AML-193 (cell line): ENCODE results near the gene LRRC32.
A peak's percentile ranks its signal among the peaks of the same experiment; 100 is the strongest.
"Not testable (repeated sequence)": the region's sequence is repeated elsewhere in the genome, so short reads cannot be mapped to it uniquely, and the experiment has no call there.

Experiments
- DNase-seq, 2 experiments: peaks; one replicate each; lab custom pipeline; 2025; lab: John Stamatoyannopoulos, UW

The LRRC32 gene

DNA sequence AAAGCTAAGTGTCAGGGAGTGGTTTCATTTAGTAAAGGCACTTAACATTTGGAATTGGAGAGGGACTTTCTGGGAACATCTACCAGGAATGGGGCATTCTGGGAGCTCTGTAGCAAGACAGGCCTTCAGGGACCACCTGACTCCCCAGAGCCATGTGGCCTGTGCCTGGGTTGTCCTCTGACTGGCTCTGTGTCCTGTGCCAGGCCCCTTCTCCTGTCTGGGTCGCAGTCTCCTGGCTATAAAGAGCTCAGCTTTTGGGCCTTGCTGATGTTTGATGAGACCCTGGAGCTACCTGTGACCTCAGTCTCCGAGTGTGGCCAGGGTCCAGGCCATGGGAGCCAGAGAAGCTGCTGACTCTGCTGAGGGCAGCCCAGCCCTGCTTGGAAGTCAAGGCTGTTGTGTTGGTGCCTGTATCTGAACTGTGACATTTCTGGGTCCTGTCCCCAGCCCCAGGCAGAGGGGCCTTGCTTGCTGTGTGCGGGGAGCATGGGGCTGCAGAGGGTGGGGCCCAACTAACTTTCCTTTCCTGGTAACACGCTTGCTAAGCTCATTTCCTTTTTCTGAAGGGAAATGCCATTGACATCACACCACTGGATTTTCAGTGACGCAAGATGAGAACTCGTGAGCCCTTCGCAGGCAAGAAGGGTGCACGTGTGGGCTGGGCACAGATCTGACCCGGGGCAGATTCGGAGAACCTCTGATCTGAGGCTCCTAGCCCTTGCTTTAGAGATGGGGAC is 41.3 kb downstream of the LRRC32 start:
- peak; percentile 70 for DNase-seq

- DNase-seq, result no peak
Observed at GRCh38 chr11:76628408-76628947, 42.1 kb downstream of the LRRC32 start.

DNA sequence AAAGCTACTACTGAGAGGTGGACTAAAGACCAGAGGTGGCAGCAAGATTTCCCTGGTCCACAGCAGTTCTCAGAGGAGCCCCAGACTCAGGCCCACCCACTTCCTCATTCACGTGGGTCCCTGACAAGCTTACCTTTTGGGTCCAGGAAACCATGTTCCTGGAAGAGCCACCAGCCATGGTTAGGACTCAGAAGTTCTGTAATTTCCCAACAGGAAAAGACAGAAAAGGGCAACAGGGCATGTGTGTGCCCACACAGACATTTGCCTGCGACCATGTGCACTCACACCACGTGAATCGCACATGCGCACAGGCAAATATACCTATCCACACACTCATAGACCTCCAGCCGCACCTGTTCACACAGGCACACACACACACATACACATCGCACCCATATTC is 42.9 kb downstream of the LRRC32 start:
- no peak for DNase-seq

DNA sequence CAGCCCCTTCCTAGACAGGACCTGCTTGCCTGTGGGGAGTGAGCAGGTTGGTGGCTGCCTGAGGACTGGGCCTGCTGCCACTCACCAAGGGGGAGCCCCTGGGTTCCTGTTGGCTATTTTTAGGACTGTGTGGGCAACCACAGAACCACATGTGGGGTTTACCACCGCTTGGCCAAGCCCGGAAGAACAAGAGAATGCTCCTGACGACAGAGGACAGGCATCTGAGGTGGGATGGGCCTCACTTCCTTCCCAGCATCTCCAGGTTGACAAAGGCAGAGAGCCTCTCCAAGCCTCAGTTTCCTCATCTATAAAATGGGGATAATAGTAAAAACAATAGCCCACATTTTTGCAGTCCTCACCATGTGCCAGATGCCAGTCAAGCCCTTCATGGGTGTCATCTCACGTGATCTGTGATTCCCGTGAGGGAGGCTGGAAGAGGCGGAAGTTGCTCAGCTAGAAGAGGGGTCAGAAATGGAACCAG is 43.6 kb downstream of the LRRC32 start:
- DNase-seq, result peak; percentile 54 to 66

DNA sequence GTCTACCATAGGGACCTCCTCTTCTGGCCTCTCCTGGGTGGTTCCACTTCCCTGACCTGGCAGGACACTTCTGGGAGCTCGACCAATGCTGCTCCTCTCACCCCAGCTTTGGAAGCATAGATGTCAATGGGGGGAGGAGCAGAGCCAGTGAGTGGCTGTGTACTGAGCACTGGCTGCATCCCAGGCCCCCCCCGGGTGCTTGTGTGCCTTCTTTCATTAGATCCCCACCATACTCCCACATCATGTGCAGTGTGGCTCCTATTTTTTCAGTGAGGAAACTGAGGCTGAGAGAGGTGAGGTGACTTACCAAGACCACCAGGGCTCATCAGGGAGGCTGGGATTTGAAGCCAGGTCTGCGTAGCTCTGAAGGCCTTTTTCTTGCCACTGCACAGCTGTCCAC is 44.3 kb downstream of the LRRC32 start:
- DNase-seq, result no peak

DNA sequence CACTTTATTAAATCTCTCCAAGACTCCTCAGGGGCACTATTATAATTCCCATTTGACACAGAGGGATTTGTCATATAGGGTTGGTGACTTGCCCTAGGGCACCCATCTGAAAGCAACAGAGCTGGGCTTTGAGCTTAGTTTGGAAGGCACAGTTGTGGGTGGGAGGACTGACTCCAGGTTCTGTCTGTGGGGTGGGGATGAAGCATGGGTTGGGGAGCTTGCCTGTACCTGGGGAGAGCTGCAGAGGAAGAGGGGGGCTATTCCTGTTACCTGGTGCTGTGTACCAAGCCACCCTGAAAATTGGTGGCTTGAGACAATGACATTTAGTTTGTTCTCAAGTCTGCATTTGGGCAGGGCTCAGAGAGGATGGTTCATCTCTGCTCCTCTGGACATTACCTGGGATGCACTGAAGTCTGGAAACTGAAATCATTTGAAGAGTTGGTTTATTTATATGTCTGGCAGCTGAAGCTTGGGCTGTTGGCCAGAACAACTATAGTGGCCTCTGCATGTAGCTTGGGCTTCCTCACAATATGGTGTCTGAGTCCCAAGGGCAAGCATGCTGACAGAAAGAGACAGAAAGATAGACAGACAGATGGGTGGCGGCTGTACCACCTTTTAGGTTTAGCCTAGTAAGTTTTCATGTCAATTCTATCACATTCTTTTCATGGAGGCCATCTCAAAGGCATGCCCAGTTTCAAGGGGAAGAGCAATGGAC is 44.9 kb downstream of the LRRC32 start:
- no peak for DNase-seq

- DNase-seq, result no peak
Observed at GRCh38 chr11:76624500-76625379, 45.8 kb downstream of the LRRC32 start.

DNA sequence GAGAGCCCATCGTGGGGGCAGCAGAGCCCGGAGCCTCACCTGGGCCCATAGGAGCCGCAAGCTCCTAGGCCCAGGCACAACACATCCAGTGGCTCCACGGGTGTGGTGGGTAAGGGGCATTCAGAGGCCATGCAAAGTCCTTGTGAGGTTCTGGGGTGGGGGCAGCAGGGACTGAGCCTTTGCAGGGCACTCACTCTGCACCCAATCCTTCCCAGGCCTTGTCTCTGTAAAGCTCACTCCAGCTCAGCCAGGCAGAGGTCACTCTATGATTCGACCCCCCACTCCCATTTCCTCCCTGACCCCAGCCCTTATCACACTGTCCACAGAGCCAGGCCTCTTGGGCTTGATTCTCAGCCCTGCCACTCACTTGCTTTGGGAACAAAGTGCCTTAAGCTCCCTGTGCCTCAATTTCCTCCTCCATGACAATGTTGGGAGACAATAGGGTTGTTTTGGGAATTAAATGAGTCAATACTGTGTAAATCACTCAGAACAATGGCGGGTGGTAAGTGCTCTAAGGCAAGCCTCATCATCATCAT is 46.6 kb downstream of the LRRC32 start:
- no peak for DNase-seq

DNA sequence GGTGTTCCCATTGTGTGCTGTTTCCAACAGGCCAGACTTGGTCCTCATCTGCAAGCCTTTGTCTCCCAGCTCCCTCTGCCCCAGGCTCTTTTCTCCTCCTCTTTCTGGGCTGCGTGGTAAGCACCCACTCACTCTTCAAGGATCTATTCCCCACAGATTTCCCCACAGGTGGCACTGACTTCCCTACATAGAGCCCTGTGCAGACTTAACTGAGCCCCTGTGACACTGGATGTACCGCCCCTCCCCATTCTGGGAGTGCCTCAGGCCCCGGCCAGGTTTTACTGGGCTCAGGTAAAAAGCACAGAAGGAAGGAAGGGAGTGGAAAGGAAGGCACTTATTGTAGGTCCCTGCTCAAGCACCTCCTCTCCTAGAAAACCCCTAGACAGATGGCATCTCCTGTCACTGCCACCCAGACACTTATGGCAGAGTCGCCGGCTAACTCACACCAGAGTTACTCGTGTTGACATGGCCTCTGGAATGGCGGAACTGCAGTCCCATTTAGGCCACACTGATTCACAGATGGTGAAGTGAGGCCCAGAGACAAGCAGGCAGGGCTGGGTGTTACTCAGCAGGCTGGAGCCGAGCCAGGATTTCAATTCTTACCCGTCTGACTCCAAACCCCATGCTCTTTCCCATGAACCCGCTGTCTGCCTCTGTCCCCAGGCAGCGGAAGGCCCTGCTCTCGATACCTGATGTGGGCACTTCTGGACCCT is 47.2 kb downstream of the LRRC32 start:
- no peak for DNase-seq

DNA sequence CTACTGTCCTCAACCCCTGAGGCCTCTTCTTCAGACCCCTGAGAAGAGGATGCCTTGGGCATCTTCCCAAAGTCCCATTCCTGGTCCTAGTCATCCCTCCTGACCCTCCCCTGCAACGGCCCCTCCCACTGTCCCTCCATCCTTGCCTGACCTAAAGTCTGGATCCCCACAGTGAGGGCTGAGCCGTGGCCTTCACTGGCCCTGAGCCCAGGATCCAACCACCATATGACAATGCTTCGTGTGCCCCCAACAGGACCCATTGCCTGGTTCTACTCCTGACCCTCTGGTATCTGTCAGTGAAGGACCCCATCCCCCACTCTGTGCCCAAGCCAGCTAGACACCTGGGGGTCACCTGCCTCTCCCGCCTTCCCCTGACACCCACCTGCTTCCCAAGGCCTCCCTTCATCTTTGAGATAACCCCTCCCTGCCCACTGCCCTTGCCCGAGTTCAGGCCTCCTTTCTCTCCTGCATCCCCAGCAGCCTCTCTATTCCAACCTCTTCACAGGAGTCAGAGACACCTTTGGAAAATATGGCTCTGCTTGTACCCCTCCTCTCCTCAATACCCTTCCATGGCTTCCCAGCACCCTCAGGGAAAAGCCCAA is 48.0 kb downstream of the LRRC32 start:
- no peak for DNase-seq

- DNase-seq, result no peak
Observed at GRCh38 chr11:76621868-76622267, 48.7 kb downstream of the LRRC32 start.

DNA sequence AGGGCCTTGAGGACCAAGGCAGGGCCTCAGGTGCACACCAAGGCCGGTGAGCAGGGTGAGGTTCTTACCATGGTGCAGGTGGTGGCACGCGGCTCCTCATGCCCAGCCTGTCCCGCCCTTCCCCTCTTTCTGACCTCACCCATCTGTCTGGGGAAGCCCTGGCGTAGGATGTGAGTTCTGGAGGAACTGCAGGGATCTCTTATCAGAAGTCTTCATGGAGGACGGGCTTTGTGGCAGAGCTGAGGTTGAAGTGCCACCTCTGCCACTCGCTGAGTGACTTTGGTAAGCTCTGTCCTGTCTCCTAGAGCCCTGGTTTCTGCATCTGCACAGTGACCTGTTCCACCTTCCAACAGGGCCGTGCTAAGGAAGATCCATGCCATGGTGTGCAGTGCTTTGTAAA is 49.1 kb downstream of the LRRC32 start:
- DNase-seq, result no peak

DNA sequence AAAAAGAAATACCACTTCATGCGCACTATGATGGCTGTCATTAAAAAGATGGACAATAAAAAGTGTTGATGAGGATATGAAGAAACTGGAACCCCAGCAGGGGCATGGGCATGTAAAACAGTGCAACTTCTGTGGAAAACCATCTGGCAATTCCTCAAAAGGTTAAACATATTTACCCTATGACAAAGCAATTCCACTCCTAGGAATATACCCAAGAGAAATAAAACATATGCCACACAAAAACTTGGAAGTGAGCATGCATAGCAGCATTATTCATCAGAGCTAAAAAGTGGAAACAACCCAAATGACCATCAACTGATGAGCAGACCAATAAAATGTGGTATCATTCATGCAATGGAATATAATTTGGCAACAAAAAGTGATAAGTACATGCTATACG is 50.1 kb downstream of the LRRC32 start:
- no peak for DNase-seq

- not testable (repeated sequence) for DNase-seq
Observed at GRCh38 chr11:76619801-76620200, 50.7 kb downstream of the LRRC32 start.

GRCh38 chr11:76617553-76618265 is 52.8 kb downstream of the LRRC32 start:
- DNase-seq, result no peak

- DNase-seq, result no peak
Observed at GRCh38 chr11:76616676-76617552, 53.6 kb downstream of the LRRC32 start.

GRCh38 chr11:76615950-76616349 is 54.6 kb downstream of the LRRC32 start:
- DNase-seq, result no peak

GRCh38 chr11:76614471-76615179 is 55.9 kb downstream of the LRRC32 start:
- no peak for DNase-seq

- no peak for DNase-seq
Observed at GRCh38 chr11:76613901-76614300, 56.6 kb downstream of the LRRC32 start.
